ENCODE data around the gene NXN.
"Not testable (repeated sequence)": the region's sequence is repeated elsewhere in the genome, so short reads cannot be mapped to it uniquely, and the experiment has no call there.

The NXN gene

GRCh38 chr17:915538-916201 is 63.9 kb downstream of the NXN start:
- DNase-seq, result no peak

GRCh38 chr17:914561-914960 is 65.0 kb downstream of the NXN start:
- DNase-seq, result no peak

GRCh38 chr17:913207-913606 is 66.4 kb downstream of the NXN start:
- no peak for DNase-seq

GRCh38 chr17:909642-910323 is 69.8 kb downstream of the NXN start:
- DNase-seq, result no peak

GRCh38 chr17:907725-908124 is 71.9 kb downstream of the NXN start:
- no peak for DNase-seq

GRCh38 chr17:905708-906107 is 73.9 kb downstream of the NXN start:
- not testable (repeated sequence) for DNase-seq

GRCh38 chr17:903691-904481 is 75.7 kb downstream of the NXN start:
- DNase-seq, result no peak

GRCh38 chr17:902463-902862 is 77.1 kb downstream of the NXN start:
- DNase-seq, result no peak

- no peak for DNase-seq
These were observed 77.6 kb downstream of the NXN start for GRCh38 chr17:901964-902363.

GRCh38 chr17:901191-901950 is 78.2 kb downstream of the NXN start:
- DNase-seq, result no peak

GRCh38 chr17:900336-900934 is 79.1 kb downstream of the NXN start:
- DNase-seq, result no peak

- no peak for DNase-seq
These were observed 81.5 kb downstream of the NXN start for GRCh38 chr17:897970-898619.

- no peak for DNase-seq
These were observed 82.5 kb downstream of the NXN start for GRCh38 chr17:896953-897661.

GRCh38 chr17:896454-896853 is 83.1 kb downstream of the NXN start:
- no peak for DNase-seq

- DNase-seq, result no peak
These were observed 86.6 kb downstream of the NXN start for GRCh38 chr17:892958-893357.

- DNase-seq, result no peak
These were observed 90.6 kb downstream of the NXN start for GRCh38 chr17:888998-889441.

GRCh38 chr17:887551-888209 is 91.9 kb downstream of the NXN start:
- DNase-seq, result no peak

- DNase-seq, result no peak
These were observed 93.5 kb downstream of the NXN start for GRCh38 chr17:885971-886571.

- no peak for DNase-seq
These were observed 96.0 kb downstream of the NXN start for GRCh38 chr17:883586-883962.

- DNase-seq, result no peak
These were observed 96.6 kb downstream of the NXN start for GRCh38 chr17:882827-883585.
